Right renal cortex interstitium (tissue), 3 donors: ENCODE results near the gene CACNA1C. TPM values are rescaled to one million over a fixed set of nuclear protein-coding genes. Genes with fewer than 3 reads are reported as not detected.
A peak's percentile ranks its signal among the peaks of the same experiment; 100 is the strongest.

Source experiments
- DNase-seq, 3 donors: peaks; one replicate each; pipeline ENCODE4 v3.0.0-alpha.2; 2013; ENCODE audit warnings: low read depth in 3 of 3, low spot score in 2 of 3
- polyA plus RNA-seq, 3 donors: library from polyadenylated mRNA; unstranded; fragments of 120-200 nt; gene quantifications; one replicate each; pipeline ENCODE4 v1.2.1, GENCODE V29; 2013; ENCODE audit not compliant: insufficient read length in 3 of 3

Gene CACNA1C
- polyA plus RNA-seq, 3 donors: 5.7 to 6.4 (median 5.8) TPM

DNA sequence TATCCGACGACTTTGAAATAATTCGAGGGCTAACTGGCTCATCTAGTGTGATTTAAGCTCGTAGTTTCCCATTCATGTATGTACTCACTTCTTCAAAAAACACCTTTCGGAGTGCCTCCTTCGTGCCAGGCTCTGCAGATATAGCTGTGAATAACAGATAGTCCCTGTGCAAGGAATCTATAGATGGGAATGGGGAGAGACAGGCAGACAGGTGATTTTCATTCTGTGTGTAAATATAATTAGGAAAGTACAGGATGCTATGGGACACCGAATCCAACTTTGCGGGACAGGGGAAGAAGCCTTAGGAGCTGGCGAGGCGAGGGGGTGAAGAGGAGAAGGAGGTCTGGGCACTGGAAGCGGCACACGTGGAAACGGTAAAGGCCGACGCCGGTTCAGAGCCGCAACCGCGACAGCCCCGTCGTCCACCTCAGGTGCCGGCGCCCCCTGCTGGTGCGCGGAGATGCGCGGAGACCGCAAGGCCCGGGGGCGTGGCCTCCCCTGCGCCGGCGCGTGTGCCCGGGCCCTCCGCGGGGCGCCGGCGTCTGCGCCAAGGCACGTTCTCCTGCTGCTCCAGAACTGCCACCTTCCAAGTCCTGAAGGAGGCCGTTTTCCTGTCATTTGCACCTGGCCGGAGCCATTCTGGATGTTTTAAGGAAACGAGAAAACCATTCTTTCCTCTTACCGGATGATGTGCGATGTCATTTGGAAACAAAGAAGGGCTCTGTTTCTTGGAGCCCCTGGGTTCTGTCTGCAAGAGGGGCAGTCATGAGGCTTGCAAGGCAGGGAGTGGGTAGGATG is 18.0 kb upstream of the CACNA1C start:
- DNase-seq: peak in 1 of 3 donors; percentile 75

DNA sequence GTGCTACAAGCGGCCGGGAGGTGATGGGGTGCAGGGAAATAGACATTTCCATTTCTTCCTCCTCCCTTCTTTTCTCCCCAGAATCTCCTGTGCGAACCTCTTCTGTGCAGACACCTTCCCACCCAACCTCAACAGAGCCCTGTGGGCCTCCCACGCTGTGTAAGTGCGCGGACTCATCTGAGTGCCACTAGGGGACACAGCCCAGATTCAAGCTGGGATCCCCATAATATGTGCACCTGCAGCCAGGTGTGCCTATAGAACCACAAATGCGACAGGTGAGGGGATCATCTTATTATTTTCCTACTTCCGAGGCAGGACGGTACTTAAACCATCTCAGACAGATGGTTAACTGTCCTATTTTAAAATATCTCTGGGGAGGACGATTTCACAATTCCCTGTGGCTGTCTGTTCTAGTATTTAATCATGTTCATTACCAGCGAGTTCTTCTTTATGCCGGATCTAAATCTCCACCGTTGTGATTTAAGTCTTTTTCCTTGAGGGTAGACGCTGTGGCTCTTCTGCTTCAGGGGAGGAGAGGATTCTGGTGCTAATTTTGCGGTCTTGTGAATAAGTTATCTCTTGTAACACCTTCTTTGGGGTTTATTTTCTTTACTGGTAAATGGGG is 17.2 kb upstream of the CACNA1C start:
- no peak for DNase-seq

DNA sequence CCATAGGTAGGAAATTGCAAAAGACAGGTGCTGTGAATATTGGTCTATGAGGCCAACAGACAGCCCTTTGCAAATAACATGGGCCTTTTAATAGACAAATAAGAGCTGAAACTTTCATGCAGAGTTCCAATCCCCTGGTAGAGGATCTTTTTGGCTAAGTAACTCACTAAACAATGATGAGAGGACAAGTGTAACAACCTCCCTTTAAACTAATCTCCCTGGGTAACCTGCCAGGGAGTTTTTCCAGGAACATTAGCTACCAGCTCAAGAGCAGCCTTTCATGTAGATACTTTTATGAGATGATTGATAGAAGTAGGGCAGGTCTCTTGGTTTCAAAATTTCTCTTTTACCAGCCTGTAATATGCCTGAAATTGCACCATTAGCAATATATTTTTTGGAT is 13.8 kb upstream of the CACNA1C start:
- no peak for DNase-seq

DNA sequence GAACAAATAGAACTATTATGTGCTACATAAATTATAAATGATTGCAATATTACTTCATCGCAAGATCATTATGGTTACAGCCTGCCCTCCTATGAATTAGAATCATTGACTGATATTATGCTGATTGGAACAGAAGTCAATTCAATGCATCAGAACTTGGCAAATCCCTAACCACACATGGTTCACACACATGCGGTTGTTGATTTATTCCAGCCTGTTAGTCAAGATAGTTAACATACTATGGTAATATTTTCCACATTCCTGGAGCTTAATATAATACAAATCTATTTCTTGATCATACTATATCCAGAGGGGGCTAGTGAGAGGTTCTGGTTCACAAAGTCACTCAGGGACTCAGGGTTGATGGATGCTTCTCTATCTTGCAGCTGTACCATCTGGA is 9.7 kb upstream of the CACNA1C start:
- DNase-seq: no peak

GRCh38 chr12:2044165-2044564 is 8.6 kb upstream of the CACNA1C start:
- DNase-seq: no peak

- DNase-seq: no peak
These were observed 5.8 kb upstream of the CACNA1C start for GRCh38 chr12:2046957-2047356.

GRCh38 chr12:2047752-2048151 is 5.0 kb upstream of the CACNA1C start:
- no peak for DNase-seq

GRCh38 chr12:2049604-2050540 is 2.9 kb upstream of the CACNA1C start:
- no peak for DNase-seq

- no peak for DNase-seq
These were observed 826 bp upstream of the CACNA1C start for GRCh38 chr12:2051700-2052621.

DNA sequence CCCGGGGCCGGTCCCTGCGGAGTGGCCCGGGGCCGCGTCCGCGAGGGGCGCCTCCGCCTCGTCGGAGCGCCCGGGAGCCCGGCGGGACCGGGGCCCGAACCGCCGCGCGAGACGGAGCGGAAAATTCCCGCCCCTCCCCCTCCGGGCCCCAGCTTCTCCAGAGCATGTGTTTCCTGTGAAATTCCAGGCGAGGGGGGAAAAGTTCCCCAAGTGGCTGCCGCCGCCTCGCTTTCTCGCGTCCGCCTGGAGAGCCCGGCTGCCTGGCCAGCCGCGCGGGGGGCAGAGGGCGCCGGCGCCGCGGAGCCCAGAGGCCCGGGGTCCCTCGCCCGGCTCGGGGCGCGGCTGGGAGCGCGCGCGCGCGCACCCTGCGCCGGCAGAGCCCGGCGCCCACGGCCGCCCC is 904 bp downstream of the CACNA1C start:
- DNase-seq: no peak

DNA sequence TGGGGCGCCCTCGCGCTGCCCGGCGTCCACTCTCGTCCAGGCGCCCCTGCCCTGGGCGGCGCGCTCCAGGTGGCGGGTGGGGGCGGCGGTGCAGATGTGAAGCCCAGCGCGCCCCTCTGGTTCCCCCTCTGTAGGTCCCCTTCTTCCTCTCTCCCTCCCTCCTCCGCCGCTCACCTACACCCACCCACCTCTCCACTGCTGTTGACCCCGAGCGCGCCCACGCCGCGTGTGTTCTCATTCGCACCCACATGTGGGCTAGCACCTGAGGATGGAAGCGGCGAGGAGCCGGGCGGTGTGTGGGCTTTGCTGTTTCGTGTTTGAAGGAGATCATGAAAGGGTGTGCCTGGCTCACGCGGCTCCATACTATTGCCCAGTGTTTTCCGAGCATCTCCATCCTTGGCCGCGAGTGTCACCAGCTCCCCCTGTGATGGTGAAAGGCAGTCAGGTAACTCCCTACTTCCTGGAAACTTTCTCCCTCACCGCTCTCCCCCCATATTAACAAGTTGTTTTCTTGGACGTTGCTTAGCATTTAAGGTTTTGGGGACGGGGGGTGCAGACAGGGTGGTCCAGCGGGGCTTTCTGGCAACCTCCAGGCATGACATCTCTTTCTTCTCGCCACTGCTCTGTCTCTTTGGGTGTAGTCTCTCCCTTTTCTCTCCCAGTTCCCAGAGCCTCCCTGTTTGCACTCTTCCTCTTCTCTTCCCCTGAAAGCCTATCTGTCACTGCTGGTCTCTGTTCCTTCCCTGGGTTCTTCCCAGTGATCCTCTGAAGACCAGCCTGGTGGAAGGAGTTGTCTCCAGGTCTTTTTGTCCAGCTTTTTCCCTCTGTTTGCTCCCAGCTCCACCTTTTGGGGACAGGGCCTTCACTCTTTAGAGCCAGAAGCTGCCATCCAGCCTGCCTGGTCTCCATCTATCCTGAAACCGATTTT is 1.6 kb downstream of the CACNA1C start:
- no peak for DNase-seq

DNA sequence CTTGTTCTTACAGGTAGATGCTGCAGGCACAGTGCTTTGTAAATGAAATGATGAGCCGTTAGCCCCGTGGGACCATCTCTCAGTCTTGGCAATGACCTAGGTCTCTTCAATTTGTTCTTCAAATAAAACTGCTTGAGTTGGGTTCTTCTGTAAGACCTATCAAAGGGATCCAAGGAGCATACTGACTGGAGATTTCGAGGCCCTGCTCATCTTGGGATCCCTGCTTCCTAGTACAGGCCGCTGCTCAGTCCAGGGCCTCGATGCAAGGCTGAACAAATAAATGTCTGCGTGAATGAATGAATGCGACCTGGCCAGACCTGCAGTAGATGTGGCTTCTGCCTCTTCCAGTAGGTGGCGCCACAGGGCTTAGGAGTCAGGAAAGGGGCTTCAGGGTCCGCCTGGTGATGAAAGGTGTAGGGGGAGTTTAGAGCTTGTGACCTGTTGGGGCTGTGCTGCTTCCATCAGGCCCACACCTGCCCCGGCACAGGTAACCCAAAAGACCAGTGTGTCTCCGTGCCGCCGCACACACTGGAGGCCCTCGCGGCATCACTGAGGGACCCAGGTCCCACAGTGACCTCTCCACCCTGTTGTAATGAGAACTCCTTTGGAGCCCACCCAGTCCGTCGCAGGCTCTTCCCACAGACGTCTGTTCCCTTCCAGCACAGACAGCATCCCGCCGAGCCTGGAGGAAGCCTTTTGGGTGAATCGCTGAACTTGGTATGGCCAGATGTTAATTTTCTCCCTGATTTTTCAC is 4.4 kb downstream of the CACNA1C start:
- no peak for DNase-seq

- no peak for DNase-seq
These were observed 5.1 kb downstream of the CACNA1C start for GRCh38 chr12:2057795-2058408.

- DNase-seq: no peak
These were observed 6.0 kb downstream of the CACNA1C start for GRCh38 chr12:2058837-2059236.

DNA sequence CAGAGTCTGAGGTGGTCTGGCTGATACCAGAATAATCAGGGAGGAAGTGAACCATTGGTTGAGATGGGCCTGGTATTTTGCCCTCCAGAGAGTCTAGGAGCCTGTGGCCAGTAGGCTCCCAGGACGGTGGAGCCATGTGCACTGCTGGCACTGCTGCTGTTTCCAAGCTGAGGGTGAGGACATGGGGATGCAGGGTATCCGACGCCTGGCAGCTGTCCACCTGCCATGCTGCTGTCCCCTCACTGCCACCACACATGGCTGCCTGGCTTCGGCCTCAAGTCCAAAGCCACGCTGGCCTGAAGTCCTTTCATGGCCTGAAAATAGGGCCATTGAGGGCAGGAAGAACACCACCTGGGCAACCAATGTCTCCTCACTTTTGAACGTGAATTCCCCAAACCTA is 8.6 kb downstream of the CACNA1C start:
- no peak for DNase-seq

GRCh38 chr12:2064071-2064507 is 11.3 kb downstream of the CACNA1C start:
- DNase-seq: no peak

DNA sequence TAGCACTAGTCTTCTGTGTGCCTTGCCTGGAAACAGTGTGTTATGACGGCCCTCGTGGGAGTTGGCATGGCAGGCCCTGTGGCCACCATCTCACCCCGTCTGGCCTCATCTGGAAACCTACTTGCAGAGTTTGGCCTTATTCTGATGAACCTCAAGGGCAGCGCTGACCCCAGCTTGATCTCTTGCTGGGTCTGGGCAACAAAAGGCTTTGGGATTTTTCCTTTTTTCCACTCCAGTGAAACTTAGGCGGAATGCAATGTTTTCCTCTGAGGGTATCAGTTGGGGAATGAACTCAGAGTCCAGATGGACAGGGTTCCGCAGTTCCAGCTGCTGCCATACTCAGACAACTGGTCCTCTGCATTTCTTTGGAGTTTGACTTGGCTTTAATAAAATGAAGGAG is 15.9 kb downstream of the CACNA1C start:
- no peak for DNase-seq

DNA sequence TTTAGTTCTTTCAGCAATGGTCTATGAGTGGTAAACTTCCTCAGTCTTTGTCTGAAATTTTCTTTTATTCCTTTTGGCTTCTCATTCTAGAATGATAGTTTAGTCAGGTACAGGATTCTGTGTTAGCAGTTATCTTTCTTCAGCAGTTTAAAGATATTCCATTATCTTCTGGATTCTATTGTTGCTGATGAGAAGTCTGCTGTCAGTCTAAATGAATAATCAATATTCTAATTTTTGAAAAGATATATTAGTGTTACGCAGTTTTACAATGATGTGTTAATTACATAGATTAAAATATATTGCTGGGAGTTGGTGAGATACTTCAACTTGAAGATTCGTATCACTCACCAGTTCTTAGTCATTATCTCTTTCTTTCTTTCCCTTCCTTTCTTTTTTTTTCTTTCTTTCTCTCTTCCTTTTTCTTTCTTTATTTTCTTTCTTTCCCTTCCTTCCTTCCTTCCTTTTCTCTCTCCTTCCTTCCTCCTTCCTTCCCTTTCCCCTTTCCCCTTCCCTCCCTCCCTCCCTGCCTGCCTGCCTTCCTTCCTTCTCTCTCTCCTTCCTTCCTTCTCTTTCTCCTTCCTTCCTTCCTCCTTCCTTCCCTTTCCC is 17.8 kb downstream of the CACNA1C start:
- no peak for DNase-seq
